ENCODE measurements around the gene CLASP1.

DNA sequence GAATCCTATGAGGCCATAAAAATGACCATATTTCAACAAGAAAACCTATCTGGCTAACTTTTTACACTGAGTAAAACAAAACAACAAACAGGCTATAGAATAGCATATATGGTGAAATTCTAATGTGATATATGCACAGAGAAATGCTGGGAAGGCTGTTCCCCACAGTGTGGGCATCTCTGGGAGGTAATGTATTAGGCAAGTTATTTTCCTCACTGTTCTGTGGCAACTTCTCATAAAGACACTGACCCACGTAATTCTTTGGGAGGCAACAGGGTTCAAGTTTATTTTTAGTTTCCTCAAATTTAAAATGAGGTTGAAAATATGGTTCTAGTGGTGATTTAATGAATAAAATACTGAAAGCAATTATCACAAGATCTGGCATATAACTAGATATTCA lies 71.9 kb downstream of the CLASP1 start:
- TF ChIP-seq CTCF (IDR thresholded peaks at IDR 0.05; ENCODE audit: control extremely low read depth in 1 of 3, insufficient read depth in 1 of 3, low read depth in 1 of 3, low read length in 3 of 3): no peak
- no peak for TF ChIP-seq POLR2AphosphoS5 (IDR thresholded peaks at IDR 0.05; ENCODE audit: low read depth, low read length)
- TF ChIP-seq EZH2 (IDR thresholded peaks at IDR 0.05; ENCODE audit: low read depth, low read length, severe bottlenecking): no peak
- TF ChIP-seq KDM1A (IDR thresholded peaks at IDR 0.05; ENCODE audit: borderline replicate concordance, low read length): no peak
- no peak for TF ChIP-seq TCF12 (IDR thresholded peaks at IDR 0.05; ENCODE audit: low read depth, low read length)
- TF ChIP-seq CREB1 (IDR thresholded peaks at IDR 0.05): no peak
- no peak for TF ChIP-seq YY1 (IDR thresholded peaks at IDR 0.05; ENCODE audit: low read depth, low read length)

Measured in H1 (cell line).